NOMO-1 treated with DMSO at 0.1 percent for 48 hours (cell line): ENCODE results near the gene ST8SIA1.
A peak's percentile ranks its signal among the peaks of the same experiment; 100 is the strongest.

ENCODE experiments used
- DNase-seq: peaks from one replicate; lab custom pipeline; 2025; ENCODE audit not compliant: unreplicated experiment; lab: John Stamatoyannopoulos, UW

The ST8SIA1 gene

DNA sequence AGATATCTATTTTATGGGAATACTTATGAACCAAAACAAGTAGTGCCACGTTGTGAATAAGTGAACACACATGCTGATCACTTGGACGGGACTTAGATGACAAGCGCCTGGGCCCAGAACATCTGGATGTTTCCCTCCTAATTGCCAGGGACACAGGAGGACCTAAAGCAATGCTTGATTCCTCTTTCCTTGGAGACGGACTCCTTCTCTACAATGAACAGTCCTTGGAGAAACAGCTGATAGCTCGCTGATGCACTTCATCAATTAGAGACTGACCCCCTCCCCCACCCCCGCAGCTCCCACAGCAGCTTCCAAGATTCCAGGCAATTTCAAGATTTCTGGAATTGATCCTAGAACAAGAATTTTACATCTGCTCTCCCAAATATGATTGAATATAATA is 86.4 kb downstream of the ST8SIA1 start:
- DNase-seq: no peak

DNA sequence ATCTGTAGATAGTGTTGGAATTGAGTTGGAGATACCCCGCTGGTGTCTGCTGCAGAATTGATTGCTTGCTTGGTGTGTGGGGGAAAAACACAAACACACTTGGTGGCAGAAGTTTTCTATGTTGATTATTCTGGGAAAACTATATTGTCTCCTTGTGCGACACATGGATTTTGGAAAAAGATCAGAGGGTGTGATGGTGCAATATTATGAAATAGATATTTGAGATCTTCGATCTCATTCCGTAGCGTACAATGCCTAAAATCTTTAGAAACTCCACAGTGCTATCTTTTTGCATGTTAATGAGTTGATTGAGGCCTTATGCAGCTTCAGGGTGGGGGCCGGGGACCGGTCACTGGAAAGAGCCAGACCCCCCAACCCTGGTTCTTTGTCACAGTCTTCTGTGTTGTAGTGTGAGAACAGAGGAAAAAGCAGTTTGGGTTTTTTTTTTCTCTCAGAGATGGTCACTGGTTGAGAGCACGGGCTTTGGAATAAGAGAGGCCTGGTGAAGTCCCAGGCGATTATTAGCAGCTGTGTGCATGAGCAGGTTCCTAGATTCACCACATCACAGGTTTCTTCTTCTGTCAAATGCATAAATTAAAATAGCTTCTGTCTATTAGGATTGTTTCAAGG is 88.2 kb downstream of the ST8SIA1 start:
- no peak for DNase-seq

DNA sequence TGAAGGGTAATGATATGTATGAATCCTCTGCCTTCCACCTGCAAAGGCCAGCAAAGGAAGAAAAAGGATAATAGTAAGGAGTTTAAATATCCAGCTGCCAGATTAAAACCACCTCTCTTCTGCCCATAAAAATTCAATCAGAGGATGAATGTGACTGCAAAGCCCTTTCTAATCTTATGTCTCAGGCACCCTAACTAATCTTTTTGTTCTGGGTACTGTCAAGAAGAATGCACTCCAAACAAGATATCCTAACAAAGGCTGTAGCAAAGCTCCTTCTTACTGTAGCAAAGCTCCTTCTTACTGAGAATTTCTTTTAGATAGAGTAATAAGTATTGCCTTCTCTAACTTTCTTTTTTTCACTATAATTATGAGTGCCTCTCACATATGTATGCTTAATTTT is 91.8 kb downstream of the ST8SIA1 start:
- DNase-seq: no peak

DNA sequence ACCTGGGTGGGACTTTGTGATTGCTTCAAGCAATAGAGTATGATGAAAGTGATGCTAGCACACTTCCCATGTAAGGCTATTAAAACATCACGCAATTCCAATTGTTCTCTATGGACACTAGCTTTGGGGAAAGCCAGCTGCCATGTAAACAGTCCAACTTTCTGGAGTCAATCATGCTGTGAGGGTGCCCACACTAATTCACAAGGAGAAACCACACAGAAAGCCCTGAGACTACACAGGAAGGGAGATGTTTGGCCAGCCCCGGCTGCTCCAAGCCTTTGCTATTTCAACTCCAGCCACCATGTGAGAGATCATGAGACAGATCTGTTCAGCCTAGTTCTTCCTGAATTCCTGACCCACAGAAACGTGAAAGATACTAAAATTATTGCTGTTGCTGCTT is 96.3 kb downstream of the ST8SIA1 start:
- DNase-seq: no peak

DNA sequence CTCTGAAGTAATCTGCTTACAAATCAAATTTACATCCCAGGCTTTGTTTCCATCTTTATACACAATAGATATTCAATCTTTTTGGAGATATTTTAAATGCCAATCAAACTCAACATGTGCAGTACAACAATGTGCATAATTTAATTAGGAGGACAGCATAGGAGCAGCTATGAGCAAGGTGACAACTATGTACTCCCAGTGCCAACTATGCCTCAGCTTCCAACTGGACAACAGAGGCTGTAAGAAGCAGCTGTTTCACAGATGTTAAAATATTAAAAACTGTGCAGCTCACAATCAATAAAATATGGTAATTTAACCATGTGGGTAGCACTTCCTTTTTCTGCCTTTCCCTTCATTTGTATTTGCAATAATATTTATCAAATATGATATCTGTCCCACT is 99.9 kb downstream of the ST8SIA1 start:
- DNase-seq: no peak

DNA sequence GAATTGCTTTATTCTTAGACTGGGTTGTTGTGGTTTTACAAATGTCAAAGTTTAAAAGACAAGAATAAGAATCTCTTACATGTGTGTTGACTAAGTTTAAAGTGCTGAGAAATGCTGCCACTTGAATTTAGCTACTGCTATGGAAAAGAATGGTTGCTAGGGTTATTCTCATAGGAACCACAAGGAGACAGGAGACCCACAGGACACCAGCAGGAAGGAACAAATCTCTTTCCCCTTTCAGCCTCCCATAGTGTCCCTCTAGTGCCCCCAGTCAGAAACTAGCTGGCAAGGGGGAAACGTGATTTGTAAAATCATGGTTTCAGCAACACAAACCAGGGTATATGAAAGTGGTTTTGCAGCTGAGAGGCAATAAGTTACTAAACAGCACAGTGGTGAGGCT is 102.7 kb downstream of the ST8SIA1 start:
- DNase-seq: no peak

DNA sequence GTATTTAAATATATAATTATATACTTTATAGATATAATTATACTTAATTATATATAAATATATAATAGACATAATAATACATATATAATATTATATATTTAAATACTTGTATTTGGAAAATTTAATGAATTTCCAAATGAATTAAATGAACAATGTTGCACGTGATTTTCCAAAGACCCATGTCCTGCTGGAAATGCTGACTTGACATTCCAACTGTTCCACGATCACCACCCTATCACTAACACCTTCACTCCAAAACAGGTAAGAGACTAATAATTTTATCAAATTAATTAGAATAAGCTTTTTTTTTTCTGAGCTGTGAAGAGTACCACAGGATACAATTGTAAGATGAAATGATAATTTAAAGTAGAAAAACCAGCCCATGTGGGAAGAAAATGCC is 103.4 kb downstream of the ST8SIA1 start:
- no peak for DNase-seq

DNA sequence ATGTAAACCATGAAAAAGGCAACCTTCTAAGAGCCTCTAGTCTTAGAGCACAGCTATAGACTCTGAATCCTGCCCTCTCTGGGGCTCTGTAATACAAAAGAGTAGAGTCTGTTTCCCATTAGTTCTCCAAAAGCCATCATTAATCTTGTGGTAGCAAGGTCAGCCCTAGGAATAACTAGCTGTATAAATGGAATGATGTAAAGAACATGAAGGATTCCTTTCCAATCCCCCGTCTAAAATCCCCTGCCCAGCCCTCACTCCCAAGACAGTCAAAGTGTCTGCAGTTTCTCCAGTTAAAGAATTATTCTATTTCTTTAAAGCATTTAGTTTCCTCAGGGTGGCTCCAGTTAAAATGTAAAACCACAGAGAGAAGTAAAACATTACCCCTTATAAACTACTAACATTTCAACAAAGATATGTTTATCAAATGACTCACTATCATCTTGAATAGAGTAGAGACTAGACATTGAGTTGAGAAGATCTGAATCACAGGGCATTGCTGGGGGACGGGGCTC is 104.2 kb downstream of the ST8SIA1 start:
- DNase-seq: no peak

DNA sequence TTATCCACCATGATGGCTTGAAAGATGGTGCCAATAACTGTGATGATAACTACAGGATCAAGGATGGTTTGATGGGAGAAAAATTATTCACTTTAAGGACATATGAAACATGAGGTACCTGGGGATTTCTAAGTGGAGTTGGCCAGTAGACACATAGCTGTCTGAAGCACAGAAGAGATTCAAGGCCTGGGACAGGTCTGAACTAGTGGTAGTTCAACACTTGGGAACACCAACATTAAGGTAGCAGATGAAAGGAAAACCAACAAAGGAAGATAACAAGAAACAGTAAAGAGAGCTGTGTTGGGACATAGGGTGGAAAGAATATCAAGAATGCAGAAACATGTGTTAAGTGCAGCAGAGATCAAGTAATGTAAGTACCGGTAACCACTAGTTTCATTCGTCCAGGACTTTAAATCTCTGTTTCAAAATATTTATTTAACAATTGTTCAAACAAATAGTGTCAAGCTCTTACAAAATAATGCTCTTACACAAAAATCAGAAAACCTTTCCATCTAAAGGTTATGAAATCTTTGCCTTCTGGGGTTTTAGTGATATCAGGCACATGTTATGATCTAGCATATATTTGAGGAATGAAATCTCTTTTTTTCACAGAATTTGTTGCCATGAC is 104.7 kb downstream of the ST8SIA1 start:
- no peak for DNase-seq

DNA sequence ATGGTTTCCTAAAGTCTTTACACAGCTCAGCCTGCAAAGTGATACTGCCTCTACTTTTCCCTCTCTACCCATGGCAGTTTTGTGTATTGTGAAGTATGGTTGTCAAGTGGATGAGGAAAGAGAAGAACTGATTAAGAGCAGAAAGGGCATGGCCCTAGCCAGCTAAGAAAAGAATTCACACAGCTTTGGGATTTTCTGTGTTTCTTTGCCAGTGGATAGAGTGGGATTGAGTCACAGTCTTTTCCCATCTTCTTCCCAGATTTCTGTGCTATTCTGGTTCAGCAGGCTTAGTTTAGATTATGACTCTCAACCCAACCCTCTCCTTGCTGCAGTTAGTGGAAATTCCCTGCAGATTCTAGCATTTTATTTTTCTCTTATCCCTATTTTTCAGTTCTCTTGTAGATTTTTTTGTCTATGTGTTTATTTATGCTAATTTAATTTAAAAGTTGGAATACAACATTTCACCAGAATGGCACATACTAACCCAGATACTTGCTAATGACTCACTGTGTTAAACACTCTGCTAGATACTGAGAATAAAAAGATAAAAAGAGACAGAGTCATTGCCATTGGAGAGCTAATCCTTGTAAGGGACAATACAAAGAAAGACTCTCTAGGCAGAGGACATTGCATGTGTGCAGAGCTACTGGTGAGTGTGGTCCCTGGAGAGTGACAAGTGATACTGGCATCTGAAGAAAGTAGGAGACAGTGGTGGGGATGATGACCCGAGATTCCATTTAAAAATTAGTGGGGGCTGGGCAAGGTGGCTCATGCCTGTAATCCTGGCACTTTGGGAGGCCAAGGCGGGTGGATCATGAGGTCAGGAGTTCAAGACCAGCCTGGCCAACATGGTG is 106.3 kb downstream of the ST8SIA1 start:
- DNase-seq: no peak

DNA sequence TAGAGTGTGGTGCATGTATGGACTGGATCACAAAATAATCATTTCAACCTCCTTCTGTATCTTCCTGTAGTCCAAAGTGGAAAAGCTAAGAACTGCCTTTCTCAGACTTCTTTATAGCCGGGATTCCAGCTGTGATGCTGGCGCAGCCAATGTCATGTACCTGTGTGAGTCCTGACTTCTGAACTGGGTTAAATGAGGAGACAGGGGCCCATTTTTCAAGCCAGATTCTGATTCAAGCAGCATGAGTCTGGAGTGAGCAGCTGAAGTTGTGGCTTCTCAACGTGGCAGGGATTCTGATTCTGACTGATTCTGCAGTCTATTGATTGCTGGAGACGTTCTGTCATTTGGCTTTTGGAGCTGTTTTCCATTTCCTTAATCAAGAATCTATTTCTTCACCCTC is 111.2 kb downstream of the ST8SIA1 start:
- no peak for DNase-seq

DNA sequence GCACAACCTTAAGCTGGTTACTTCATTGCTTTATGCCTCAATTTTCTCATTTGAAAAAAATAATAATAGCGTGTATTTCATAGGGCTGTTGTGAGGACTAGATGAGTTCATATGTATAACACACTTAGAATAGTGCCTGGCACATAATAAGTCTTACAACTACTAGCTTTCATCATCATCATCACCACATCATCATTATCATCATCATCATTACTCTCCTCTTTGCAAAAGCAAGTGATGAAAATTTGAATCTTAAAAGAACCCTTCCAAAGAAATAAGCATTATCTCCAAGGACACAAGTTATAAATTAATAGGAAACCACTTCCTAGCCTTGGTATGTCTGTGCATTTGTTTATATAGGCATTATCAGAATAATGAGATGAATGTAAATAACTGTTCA is 117.0 kb downstream of the ST8SIA1 start:
- no peak for DNase-seq

DNA sequence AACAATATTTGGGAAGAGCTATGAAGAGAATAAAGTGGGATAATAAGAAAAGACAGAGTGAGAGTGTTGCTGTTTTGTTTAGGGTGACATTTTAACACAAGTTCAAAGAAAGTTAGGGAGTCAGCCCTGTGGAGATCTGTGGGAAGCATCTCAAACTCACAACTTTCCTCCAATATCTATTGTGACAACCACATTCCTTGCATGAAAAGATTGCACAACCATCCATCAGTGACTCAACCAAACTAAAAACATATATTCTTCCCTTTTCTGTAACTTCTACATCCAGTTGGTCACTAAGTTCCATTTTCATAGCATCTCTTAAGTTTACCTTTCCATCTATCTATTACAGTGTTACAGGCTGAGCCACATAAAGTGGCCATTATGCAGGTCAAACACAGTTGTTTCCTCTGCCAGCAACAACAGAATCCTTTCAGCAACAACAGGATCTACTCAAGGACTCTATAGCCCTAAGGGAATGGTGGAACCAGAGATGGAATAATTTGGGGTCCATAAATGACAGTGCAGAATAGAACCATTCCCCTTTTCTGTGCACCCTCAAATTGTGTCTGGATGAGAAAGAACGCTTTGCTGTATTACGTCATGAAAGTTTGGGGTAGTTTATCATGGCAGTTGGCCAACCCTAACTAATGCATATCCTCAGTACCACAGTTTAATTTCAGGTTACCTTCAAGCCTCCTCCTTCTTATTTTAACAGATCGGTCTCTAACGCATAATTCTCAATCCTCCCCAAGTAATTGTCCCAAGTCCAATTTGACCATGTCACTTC is 118.8 kb downstream of the ST8SIA1 start:
- peak; percentile 26 for DNase-seq

DNA sequence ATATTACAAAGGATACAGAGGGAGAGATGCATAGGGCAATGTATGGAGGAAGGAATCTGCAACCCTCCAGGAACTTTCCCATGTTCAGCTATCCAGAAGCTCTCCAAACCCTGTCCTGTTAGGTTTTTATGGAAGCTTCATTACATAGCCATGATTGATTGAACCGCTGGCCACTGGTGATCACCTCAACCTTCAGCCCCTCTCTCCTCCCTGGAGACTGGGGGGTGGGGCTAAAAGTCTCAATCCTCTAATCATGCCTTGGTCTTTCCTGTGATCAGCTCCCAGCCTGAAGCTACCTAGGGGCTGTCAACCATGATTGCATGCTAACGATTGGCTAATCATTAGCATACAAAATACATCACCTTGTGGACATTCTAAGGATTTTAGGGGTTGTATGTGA is 123.4 kb downstream of the ST8SIA1 start:
- no peak for DNase-seq

DNA sequence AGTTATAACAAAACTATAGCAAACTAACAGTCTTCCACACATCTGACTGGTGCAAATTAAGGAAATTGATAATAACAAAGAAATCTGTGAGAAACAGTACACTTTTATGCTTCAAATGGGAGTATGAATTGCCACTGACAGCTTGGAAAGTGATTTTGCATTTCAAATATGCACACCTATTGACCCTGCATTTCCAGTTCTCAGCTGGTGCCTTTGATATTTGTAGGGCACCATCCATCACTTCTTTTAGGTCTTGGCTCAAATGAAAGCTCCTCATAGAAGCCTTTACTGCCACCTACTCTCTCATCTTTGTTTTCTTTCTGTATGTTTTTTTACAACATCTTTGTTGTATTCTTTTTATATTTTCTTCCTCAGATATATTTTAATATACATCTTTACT is 125.1 kb downstream of the ST8SIA1 start:
- no peak for DNase-seq

DNA sequence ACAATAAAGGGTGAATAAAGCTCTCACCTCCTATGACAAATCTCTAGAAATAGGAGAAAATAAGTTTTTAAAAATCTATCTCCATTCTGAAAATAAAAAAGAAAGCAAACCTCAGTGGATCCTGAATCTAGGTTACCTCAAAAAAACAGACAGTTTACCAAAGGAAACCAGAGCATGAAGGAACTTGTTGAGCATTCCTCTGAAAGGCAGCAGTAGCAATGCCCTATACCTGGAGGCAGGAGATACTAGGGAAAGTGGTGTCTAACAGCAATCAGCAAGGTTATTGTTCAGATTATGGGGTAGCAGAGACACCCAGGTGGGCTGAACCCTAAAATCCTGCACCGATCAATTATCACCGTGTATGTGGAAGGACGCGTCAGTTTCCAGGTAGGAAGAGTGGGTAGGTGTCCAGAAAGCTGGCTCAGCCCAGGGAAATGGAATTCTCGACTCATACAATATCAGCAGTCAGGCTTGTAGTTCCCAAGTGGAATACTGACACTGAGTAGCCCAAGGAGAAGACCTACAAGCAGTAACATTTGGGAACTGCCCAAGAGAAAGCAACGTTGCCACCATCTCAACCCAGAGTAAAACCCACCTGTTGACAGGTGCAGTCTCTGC is 128.3 kb downstream of the ST8SIA1 start:
- DNase-seq: no peak

DNA sequence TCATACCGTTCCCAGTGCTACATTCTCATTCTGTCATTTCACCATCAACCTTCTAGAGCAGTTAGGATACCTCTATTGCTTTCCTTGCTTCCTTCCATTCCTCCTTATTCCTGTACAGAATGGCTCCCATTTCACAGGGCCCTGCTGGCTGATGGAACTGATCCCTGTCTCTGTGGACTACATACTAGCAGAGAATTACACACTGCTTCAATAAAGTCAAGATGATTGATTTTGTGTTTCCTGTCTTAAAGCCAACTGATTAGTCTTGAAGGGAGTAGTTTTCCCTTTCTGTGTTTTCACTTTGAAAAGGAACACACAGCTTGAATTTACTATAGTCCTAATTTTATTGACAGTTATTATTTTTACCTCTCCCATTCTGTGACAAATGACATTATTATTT is 130.1 kb downstream of the ST8SIA1 start:
- no peak for DNase-seq

DNA sequence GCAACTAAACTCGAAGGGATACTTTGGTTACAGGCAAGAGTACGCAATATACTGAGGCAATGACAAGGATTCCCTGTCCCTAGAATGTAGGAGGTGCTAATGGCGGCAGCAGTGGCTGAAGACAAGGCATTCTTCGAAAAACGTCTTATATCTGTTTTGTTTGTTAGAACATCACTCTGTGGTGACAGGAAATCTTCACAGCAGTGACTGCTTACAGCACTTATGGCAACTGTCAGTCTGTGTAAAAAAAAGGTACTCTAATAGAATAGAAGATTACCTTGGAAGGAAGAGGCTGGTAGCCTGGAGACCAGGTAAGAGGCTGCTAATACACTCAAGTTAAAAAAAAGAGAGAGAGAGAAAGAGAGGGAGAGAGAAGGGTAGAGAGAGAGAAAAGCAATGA is 131.7 kb downstream of the ST8SIA1 start:
- DNase-seq: no peak

DNA sequence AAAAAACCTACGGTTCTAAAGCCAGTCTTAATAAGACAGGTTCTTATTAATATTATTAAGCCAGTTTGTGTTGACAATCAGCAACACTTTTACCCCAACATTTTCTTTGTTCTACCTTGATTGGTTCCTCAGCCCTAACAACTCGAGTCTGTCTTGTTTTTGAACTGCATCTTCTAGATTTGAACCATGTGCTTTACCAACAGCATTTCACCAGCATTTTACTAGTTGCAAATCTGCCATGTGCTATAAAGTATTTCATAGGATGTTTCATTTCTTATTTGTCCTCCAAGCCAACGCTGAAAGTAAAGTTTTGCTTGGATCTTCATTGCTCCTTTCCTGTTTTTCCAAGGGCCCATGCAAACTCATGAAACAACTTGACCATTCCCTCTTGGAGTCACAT is 133.4 kb downstream of the ST8SIA1 start:
- DNase-seq: no peak

DNA sequence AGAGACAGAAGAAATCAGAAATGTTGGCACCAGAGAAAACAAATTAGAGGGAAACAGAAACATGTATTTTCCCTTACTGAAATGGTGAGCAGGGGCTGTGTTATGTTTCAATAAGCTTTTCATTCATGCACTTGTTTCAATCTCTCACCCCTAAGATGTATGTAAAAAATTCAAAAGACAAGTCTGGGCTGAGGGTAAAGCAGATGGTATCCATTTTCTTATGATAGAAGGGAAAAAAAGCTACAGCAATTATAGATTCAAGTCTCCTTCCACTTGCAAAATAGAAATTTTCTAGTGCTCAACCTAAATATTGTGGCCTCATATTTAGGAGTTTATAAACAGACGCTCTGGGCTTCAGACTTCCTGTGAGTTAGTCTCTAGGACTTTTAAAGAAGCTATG is 138.3 kb downstream of the ST8SIA1 start:
- DNase-seq: no peak

DNA sequence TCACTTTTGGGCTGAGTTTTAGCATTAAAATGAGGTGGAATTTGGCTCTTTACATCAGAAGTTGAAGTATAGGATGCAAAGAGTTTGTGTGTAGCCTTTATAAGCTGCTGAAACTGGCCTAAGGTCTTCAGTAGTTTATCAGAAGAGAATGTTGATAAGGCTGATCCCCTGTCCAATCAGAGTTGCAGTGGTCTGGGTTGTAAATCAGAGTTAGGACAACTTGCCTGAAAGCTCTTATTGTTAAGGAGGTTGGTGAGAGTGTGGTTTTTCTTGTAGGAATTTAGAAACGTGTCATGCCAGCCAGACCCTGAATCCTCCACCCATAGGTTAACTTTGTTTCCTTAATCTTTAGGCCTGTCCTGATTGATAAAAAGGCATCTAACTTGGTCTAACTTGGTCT is 143.5 kb downstream of the ST8SIA1 start:
- DNase-seq: no peak
